GM12865 (cell line): Measurements from ENCODE around the gene SLC39A11.
"Not testable (repeated sequence)": the region's sequence is repeated elsewhere in the genome, so short reads cannot be mapped to it uniquely, and the experiment has no call there.

Source experiments
- DNase-seq: peaks from one replicate; pipeline ENCODE4 v3.0.0; 2010; ENCODE audit warnings: low read depth
- H3K4me3 ChIP-seq: 2 replicates; pipeline ENCODE4 v1.5.1; 2011; ENCODE audit warnings: mild to moderate bottlenecking, low read depth, low read length, control low read depth
- TF ChIP-seq, protein P1 (sequence below): IDR thresholded peaks from 2 replicates; pipeline ENCODE4 v1.5.1; 2011; ENCODE audit warnings: low read length, control low read depth, low read depth, inconsistent platforms; ENCODE audit not compliant: insufficient read depth; ENCODE audit errors: missing control alignments

The SLC39A11 gene

DNA sequence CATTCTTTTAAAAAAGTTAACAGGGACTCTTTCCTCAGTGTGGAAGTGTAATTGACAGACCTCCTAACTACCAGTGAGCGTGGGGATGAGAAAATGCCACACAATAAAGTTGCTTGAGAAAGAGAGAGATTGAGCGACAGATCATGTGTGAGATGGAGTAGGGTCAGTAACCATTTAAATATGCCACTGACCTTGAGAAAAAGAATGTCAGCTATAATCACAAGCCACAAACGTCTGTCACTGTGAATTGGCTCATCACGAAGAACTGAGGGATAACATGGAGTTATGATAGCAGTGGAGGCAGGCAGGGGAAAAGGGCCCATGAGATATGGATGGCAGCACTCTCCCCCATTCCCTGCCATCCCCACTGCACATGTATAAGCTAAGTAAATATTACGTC lies 253.9 kb downstream of the SLC39A11 start:
- DNase-seq, result no peak
- no peak overlapping the region for H3K4me3 ChIP-seq
- TF ChIP-seq, protein P1, sequence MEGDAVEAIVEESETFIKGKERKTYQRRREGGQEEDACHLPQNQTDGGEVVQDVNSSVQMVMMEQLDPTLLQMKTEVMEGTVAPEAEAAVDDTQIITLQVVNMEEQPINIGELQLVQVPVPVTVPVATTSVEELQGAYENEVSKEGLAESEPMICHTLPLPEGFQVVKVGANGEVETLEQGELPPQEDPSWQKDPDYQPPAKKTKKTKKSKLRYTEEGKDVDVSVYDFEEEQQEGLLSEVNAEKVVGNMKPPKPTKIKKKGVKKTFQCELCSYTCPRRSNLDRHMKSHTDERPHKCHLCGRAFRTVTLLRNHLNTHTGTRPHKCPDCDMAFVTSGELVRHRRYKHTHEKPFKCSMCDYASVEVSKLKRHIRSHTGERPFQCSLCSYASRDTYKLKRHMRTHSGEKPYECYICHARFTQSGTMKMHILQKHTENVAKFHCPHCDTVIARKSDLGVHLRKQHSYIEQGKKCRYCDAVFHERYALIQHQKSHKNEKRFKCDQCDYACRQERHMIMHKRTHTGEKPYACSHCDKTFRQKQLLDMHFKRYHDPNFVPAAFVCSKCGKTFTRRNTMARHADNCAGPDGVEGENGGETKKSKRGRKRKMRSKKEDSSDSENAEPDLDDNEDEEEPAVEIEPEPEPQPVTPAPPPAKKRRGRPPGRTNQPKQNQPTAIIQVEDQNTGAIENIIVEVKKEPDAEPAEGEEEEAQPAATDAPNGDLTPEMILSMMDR, result no peak

DNA sequence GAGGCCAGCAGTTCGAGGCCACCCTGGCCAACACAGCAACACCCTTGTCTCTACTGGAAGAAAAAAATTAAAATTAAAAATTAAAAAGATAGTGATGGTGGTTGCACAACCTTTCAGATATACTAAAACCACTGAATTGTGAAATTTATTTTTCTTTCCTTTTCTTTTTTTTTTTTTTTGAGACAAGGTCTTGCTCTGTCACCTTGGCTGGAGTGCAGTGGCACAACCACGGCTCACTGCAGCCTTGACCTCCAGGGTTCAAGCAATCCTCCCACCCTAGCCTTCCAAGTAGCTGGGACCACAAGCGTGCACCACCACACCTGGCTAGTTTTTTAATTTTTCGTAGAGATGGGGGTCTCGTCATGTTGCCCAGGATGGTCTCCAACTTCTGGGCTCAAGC lies 254.4 kb downstream of the SLC39A11 start:
- H3K4me3 ChIP-seq, result no peak overlapping the region
- TF ChIP-seq, protein P1, result no peak
- DNase-seq, result no peak

DNA sequence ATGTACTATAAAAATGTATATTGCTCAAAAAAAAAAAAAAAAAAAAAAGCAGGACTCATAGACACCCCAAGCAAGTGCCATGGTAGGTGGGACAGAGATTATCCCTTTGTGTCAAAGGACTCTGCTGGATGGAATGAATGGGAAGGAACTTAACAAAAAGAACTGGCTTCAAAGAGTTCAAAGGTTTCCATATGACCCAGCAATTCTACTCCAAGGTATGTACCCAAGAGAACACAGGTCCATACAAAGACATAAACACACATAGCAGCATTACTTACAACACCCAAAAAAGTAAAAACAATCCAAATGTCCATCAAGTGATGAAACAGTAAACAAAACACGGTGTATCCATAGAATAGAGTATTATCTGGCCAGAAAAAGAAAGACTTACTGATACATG lies 255.2 kb downstream of the SLC39A11 start:
- TF ChIP-seq, protein P1, result no peak
- no peak overlapping the region for H3K4me3 ChIP-seq
- DNase-seq, result no peak

DNA sequence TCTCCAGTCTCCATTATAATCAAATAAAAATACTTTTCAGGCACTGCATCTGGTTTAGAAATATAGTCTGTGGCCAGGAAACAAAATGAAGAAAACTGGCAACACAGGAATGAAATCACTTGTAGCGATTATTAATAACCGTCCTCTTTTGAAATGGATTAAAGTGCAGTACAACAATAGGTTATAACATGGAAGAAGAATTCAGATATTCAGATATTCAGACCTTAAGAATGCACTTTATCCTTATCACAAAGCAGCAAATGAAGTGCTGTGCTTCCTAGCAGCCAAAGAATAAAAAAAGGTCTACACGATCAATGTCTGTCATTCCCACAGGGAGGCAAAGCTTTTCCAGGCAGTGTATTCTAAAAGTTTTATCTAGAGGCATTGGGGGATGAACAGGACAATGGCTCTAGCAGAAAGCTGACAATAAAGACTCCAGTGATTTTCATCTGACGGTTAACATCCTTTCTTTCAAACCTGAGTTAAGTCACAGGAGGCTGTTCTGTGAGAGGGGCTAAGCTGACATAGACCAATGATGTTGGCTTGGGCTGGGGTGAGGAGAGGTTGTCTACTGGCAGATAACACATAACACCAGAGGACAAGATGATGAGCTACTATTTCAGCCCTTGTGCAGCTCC lies 259.2 kb downstream of the SLC39A11 start:
- TF ChIP-seq, protein P1, result no peak
- no peak for DNase-seq

DNA sequence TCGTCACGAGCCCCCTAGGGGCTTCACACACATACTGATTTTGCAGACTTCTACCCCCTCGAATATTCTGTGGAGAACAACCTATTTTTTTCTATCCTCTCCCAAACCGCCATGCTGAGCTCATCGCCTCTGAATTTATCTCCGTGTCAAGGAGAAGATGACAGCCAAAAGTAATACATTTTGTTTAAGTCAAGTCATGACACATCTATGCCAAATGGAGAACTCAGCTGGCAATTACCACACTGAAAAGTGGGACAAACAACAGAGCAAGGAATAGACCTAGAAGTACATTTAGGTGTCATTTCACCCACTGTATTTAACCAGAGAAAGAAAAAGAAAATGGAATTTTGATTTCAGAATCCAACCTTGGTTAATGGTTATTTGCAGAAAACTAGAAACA lies 260.2 kb downstream of the SLC39A11 start:
- H3K4me3 ChIP-seq, result no peak overlapping the region
- DNase-seq, result no peak
- TF ChIP-seq, protein P1, result no peak

More for the DNA sequence above, 259.2 kb downstream of the SLC39A11 start:
- H3K4me3 ChIP-seq, result no peak overlapping the region

DNA sequence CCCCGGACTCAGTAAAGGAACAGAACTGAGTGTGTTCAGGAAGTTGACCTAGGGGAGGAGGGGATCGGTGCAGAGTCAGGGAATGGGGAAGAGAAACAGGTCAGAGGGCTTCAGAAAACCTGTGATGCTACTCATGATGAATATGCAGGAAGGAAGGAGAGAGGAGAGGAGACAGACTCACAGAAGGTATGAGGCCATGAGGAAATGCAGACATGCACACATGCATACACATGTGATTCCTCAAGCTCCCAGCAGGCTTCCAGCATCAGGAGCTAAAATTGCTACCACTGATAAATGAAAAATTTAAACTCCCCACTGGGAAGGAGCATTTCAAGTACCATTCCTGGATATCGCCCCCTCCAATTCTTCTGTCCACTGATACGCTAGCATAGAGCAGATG lies 262.6 kb downstream of the SLC39A11 start:
- H3K4me3 ChIP-seq, result no peak overlapping the region
- DNase-seq, result no peak
- TF ChIP-seq, protein P1, result no peak

DNA sequence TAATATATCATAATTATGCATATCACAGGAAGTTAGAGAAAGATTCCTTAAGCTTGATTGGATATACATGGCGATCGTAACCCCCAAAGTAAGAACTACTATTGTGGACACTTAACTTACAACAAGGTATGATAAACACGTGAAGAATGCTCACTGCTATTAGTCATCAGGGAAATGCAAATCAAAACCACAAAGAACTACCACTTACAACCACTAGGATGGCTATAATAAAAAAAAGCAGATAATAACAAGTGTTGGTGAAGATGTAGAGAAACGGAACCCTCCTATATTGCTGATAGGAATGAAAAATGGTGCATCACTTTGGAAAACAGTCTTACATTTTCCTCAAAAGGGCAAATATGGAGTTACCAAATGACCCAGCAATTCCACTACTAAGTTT lies 265.9 kb downstream of the SLC39A11 start:
- H3K4me3 ChIP-seq, result no peak overlapping the region
- DNase-seq, result no peak
- TF ChIP-seq, protein P1, result no peak

DNA sequence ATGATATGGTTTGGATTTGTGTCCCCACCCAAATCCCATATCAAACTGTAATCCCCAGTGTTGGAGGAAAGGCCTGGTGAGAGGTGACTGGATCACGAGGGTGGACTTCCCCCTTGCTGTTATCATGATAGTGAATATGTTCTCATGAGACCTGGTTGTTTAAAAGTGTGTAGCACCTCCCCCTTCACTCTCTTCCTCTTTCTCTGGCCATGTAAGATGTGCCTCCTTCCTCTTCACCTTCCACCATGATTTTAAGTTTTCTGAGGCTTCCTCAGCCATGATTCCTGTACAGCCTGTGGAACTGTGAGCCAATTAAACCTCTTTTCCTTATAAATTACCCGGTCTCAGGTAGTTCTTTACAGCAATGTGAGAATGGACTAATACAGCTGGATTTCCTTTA lies 266.4 kb downstream of the SLC39A11 start:
- DNase-seq, H3K4me3 ChIP-seq: not testable (repeated sequence)
